Thyroid gland (tissue), 4 donors: ENCODE measurements around the gene EXOSC10.

Source experiments
- POLR2A ChIP-seq, 2 donors: fragments of 450-650 bp; IDR thresholded peaks; one replicate each; pipeline ENCODE4 v1.6.1; 2017; ENCODE audit warnings: antibody characterized with exemption in 2 of 2, mild to moderate bottlenecking in 2 of 2, moderate library complexity in 1 of 2
- TF ChIP-seq, protein P1 (sequence below), 6 experiments: fragments of 200-600 bp in 3 of 6; fragments of 450-650 bp in 3 of 6; sonication (generic) in 3 of 6; IDR thresholded peaks; one replicate each; pipeline ENCODE4 v1.5.1; 2016 to 2019; ENCODE audit warnings: antibody characterized with exemption in 6 of 6, mild to moderate bottlenecking in 2 of 6, inconsistent platforms in 1 of 6, moderate library complexity in 1 of 6

DNA sequence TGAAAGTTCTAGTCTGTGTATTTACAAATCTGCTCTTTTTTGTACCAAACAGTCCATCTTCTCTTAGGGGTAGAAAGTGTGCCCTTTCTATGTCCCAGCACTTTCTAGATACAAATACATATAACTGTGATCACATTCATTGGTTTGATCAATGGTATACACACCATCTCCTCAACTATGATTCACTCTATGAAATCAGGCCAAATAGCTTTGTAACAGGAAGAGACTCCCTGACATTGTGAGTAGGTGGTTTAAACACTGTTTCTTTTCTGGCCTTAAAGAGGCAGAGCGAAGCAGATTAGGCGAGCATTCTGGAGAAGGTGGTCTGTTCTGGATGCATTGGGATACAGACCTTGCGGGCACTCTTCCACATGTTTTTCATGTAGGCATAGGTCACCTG lies 39.3 kb upstream of the EXOSC10 start:
- TF ChIP-seq POLR2A (IDR thresholded peaks at IDR 0.05), result no peak
- TF ChIP-seq, protein P1, sequence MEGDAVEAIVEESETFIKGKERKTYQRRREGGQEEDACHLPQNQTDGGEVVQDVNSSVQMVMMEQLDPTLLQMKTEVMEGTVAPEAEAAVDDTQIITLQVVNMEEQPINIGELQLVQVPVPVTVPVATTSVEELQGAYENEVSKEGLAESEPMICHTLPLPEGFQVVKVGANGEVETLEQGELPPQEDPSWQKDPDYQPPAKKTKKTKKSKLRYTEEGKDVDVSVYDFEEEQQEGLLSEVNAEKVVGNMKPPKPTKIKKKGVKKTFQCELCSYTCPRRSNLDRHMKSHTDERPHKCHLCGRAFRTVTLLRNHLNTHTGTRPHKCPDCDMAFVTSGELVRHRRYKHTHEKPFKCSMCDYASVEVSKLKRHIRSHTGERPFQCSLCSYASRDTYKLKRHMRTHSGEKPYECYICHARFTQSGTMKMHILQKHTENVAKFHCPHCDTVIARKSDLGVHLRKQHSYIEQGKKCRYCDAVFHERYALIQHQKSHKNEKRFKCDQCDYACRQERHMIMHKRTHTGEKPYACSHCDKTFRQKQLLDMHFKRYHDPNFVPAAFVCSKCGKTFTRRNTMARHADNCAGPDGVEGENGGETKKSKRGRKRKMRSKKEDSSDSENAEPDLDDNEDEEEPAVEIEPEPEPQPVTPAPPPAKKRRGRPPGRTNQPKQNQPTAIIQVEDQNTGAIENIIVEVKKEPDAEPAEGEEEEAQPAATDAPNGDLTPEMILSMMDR (IDR thresholded peaks at IDR 0.05), result no peak
